ENCODE results near the gene GLCE. TPM values are rescaled to one million over a fixed set of nuclear protein-coding genes. Genes with fewer than 3 reads are reported as not detected.

Gene GLCE
- polyA plus RNA-seq, 1 experiment = 48.1 TPM

DNA sequence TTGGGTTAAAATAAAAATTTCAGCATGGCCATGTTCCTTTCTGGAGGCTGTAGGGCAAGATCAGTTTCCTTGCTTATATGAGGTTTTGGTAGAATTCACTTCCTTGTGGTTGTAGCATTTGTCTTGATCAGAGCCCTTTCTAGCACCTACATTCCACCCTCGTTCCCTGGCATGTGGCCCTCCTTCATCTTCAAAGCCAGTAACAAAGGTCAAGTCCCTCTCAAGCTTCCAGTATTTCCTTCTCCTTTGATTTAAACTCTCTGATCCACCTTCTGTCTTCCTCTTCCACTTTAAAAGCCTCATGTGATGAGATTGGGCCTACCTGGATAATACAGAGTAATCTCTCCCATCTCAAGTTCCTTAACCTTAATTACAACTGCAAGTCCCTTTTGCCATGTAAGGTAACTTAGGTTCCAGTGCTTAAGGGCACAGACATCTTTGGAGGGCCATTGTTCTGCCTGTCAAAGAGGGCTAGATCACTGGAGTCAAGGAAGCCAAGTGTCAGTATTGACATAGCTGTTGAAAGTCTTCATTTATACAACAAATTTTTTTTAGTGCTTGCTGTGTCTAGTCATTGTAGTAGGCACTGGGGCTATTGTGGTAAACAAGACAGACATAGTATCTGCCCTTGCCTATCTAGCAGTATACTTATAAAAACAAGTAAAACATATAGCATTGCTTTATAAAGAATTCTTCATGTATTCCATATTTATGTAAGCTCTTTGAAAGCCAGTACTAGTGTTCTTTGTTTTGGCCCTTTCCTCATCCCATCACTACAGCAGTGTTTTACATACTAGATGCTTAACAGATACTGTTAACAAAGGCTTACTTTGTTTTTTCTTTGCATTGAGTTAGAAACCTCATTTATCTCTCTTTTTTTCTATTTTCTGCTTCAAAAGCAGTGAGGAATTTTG, 40.7 kb downstream of the GLCE start:
- Histone ChIP-seq H3K27ac (ENCODE audit: low read depth, low read length) (no peak overlapping the region), H3K4me3 (ENCODE audit: low read depth, low read length) (no peak overlapping the region), H3K9me3 (ENCODE audit: control insufficient read depth, insufficient read depth, low read length) (no peaks in the 10 kb centered on the region), H3K27me3 (ENCODE audit: control insufficient read depth, insufficient read depth, low read length) (no peaks in the 10 kb centered on the region)
- no peak for DNase-seq (ENCODE audit: low read depth, low spot score)
- ChIA-PET CTCF (no interaction called here), POLR2A (no interaction called here)
- TF ChIP-seq, protein P1, sequence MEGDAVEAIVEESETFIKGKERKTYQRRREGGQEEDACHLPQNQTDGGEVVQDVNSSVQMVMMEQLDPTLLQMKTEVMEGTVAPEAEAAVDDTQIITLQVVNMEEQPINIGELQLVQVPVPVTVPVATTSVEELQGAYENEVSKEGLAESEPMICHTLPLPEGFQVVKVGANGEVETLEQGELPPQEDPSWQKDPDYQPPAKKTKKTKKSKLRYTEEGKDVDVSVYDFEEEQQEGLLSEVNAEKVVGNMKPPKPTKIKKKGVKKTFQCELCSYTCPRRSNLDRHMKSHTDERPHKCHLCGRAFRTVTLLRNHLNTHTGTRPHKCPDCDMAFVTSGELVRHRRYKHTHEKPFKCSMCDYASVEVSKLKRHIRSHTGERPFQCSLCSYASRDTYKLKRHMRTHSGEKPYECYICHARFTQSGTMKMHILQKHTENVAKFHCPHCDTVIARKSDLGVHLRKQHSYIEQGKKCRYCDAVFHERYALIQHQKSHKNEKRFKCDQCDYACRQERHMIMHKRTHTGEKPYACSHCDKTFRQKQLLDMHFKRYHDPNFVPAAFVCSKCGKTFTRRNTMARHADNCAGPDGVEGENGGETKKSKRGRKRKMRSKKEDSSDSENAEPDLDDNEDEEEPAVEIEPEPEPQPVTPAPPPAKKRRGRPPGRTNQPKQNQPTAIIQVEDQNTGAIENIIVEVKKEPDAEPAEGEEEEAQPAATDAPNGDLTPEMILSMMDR (IDR thresholded peaks at IDR 0.05; ENCODE audit: low read depth, low read length) = no peak

- TF ChIP-seq, protein P1 (IDR thresholded peaks at IDR 0.05; ENCODE audit: low read depth, low read length) = no peak
- H3K4me3 ChIP-seq (ENCODE audit: low read depth, low read length) = no peak overlapping the region
- ChIA-PET POLR2A (no interaction called here), CTCF (no interaction called here)
- H3K9me3 ChIP-seq (ENCODE audit: control insufficient read depth, insufficient read depth, low read length) = no peaks in the 10 kb centered on the region
- H3K27ac ChIP-seq (ENCODE audit: low read depth, low read length) = no peak overlapping the region
- no peak for DNase-seq (ENCODE audit: low read depth, low spot score)
- no peaks in the 10 kb centered on the region for H3K27me3 ChIP-seq (ENCODE audit: control insufficient read depth, insufficient read depth, low read length)
These were observed 45.6 kb downstream of the GLCE start for GRCh38 chr15:69206079-69206478.

DNA sequence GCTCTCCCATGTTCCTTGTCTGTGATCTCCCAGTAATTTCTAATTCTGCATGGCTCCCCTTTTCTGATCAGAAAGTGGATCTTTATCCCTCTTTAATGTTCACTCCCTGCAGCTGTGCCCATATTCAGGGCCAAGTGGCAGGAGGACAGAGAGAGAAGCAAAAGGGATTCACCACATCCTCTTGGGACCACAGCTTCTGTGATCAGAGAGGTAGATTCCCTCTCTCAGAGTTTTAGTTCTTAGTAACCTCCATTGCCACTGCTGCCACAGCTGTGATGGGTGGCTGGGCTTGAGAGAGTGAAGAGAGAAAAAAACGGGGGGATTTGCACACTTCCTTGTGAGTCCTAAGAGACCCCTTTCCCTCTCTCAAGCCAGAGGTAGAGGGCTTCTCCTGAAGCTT, 49.2 kb downstream of the GLCE start:
- no peak for DNase-seq (ENCODE audit: low read depth, low spot score)
- ChIA-PET CTCF (no interaction called here), POLR2A (no interaction called here)
- Histone ChIP-seq H3K4me3 (ENCODE audit: low read depth, low read length) (no peak overlapping the region), H3K27ac (ENCODE audit: low read depth, low read length) (no peak overlapping the region), H3K27me3 (ENCODE audit: control insufficient read depth, insufficient read depth, low read length) (no peaks in the 10 kb centered on the region), H3K9me3 (ENCODE audit: control insufficient read depth, insufficient read depth, low read length) (no peaks in the 10 kb centered on the region)
- TF ChIP-seq, protein P1 (IDR thresholded peaks at IDR 0.05; ENCODE audit: low read depth, low read length) = no peak

DNA sequence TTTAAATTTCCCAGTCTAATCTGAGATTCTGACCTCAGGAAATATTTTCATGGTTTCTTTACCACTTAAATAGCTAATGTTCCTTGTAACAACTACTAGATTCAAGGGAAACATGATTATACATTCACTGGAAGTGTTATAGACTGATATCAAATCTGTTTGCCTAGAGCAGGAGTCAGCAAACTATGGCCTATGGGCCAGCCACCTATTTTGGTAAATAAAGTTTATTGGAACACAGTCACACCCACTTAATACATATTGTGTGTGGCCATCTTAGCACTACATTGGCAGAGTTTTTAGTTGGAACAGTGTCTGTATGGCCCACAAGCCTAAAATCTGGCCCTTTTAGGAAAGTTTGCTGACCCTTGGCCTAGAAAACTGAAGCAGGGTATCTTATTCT, 50.1 kb downstream of the GLCE start:
- TF ChIP-seq, protein P1 (IDR thresholded peaks at IDR 0.05; ENCODE audit: low read depth, low read length) = no peak
- Histone ChIP-seq H3K9me3 (ENCODE audit: control insufficient read depth, insufficient read depth, low read length) (no peaks in the 10 kb centered on the region), H3K27me3 (ENCODE audit: control insufficient read depth, insufficient read depth, low read length) (no peaks in the 10 kb centered on the region), H3K4me3 (ENCODE audit: low read depth, low read length) (no peak overlapping the region), H3K27ac (ENCODE audit: low read depth, low read length) (no peak overlapping the region)
- DNase-seq (ENCODE audit: low read depth, low spot score) = no peak
- ChIA-PET CTCF (no interaction called here), POLR2A (no interaction called here)

DNA sequence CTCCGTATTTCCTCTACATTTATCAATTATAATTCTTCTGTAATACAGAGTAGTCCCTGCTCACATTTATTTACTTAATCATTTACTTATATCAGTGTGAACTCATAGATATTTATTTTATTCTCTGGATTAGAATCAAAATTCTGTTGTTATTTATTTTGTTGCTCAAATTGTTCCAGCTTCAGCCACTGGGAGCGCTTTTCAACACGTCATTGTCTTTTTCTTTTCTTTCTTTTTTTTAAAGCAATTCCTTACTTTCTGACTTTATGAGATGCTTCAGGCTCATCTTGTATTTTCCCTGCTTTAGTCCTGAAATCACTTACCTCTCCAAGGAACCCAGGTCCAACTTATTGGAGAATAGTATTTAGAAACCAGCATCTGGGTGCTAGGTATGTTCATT, 53.4 kb downstream of the GLCE start:
- ChIA-PET POLR2A (no interaction called here), CTCF (no interaction called here)
- Histone ChIP-seq H3K27ac (ENCODE audit: low read depth, low read length) (no peak overlapping the region), H3K4me3 (ENCODE audit: low read depth, low read length) (no peak overlapping the region), H3K9me3 (ENCODE audit: control insufficient read depth, insufficient read depth, low read length) (no peaks in the 10 kb centered on the region), H3K27me3 (ENCODE audit: control insufficient read depth, insufficient read depth, low read length) (no peaks in the 10 kb centered on the region)
- no peak for DNase-seq (ENCODE audit: low read depth, low spot score)
- TF ChIP-seq, protein P1 (IDR thresholded peaks at IDR 0.05; ENCODE audit: low read depth, low read length) = no peak

Data from AG04450 (cell line).